Measurements from ENCODE around the gene FEM1A.

- TF ChIP-seq CTCF (IDR thresholded peaks at IDR 0.05) (no peak), POLR2A (IDR thresholded peaks at IDR 0.05) (no peak), POLR2AphosphoS5 (IDR thresholded peaks at IDR 0.05; ENCODE audit: insufficient read depth in 1 of 2, low read depth in 1 of 2) (no peak)
These were observed 33.5 kb upstream of the FEM1A start for GRCh38 chr19:4758082-4758481.
